HepG2 (cell line): ENCODE results near the gene FBRSL1. TPM values are rescaled to one million over a fixed set of nuclear protein-coding genes. Genes with fewer than 3 reads are reported as not detected.
"Not testable (repeated sequence)": the region's sequence is repeated elsewhere in the genome, so short reads cannot be mapped to it uniquely, and the experiment has no call there.

Source experiments
- ATAC-seq: fragments of 200-7000 bp; cut with Tn5 transposase; 3 replicates; pipeline ENCODE4 v1.9.1; 2020; ENCODE audit warnings: mild to moderate bottlenecking, moderate library complexity
- BruUV-seq: library from RNA; stranded (reverse); fragments of 400-500 nt; replicated peaks from 2 replicates; lab custom pipeline; 2021; lab: Mats Ljungman, UMichigan
- CTCF ChIA-PET: fragments of 300-600 bp; formaldehyde crosslinking; extraction: SDS; loops from one replicate; lab custom pipeline; 2021; ENCODE audit warnings: low total read pairs, inconsistent platforms, low intra/inter-chr PET ratio; lab: Yijun Ruan, JAX
- POLR2A ChIA-PET: fragments of 350-600 bp; sonication (Branson Sonifier 250); formaldehyde crosslinking; loops from one replicate; lab custom pipeline; 2020; ENCODE audit warnings: antibody characterized with exemption, inconsistent platforms; lab: Yijun Ruan, JAX
- DNase-seq: peaks from one replicate; pipeline ENCODE4 v3.0.0-alpha.2; 2015; ENCODE audit warnings: low spot score
- FAIRE-seq: peaks from 3 replicates; lab custom pipeline; 2011; peaks lifted over from hg19 to GRCh38; lab: Jason Lieb, UNC
- H2AFZ ChIP-seq: one replicate; pipeline ENCODE4 v1.6.1; 2011; ENCODE audit warnings: low read length, inconsistent platforms
- H3K27ac ChIP-seq: fragments of 300-600 bp; 3 replicates; pipeline ENCODE4 v1.8.0; 2011; ENCODE audit warnings: mixed run types, mild to moderate bottlenecking, mixed read lengths, low read length, inconsistent platforms; ENCODE audit not compliant: insufficient read depth; ENCODE audit errors: extremely low read length
- H3K27me3 ChIP-seq, 2 experiments: fragments of 200-600 bp in 1 of 2; 2 replicates in 1 of 2; 3 replicates in 1 of 2; pipeline versions ENCODE4 v1.6.0 to v1.8.0; 2011; ENCODE audit warnings: low read length in 2 of 2, mild to moderate bottlenecking in 2 of 2, moderate library complexity in 2 of 2, inconsistent platforms in 1 of 2; ENCODE audit not compliant: insufficient read depth in 2 of 2, control insufficient read depth in 1 of 2
- H3K36me3 ChIP-seq, 2 experiments: fragments of 200-600 bp in 1 of 2; replicated peaks in 1 of 2; 2 replicates in 1 of 2; 3 replicates in 1 of 2; pipeline versions ENCODE4 v1.5.1 to v1.8.0; 2011; ENCODE audit warnings: low read length in 2 of 2, inconsistent platforms in 1 of 2; ENCODE audit not compliant: insufficient read depth in 2 of 2, control insufficient read depth in 1 of 2
- H3K4me1 ChIP-seq: 2 replicates; pipeline ENCODE4 v1.5.1; 2012; ENCODE audit warnings: low read length, inconsistent platforms; ENCODE audit not compliant: insufficient read depth
- H3K4me2 ChIP-seq: 2 replicates; pipeline ENCODE4 v1.6.0; 2011; ENCODE audit warnings: low read depth, low read length, inconsistent platforms
- H3K4me3 ChIP-seq, 3 experiments: fragments of 200-600 bp in 1 of 3; sonication (generic), shearing (Covaris generic) in 1 of 3; replicated peaks in 1 of 3; 2 replicates each; pipeline ENCODE4 v1.5.1; 2011 to 2016; ENCODE audit warnings: low read length in 3 of 3, inconsistent platforms in 2 of 3, low read depth in 2 of 3, mild to moderate bottlenecking in 2 of 3, control low read depth in 1 of 3, mixed read lengths in 1 of 3; ENCODE audit not compliant: insufficient read depth in 1 of 3
- H3K79me2 ChIP-seq: one replicate; pipeline ENCODE4 v1.6.1; 2011; ENCODE audit warnings: low read length, inconsistent platforms; ENCODE audit not compliant: insufficient read depth
- H3K9ac ChIP-seq: 2 replicates; pipeline ENCODE4 v1.6.0; 2011; ENCODE audit warnings: mild to moderate bottlenecking, low read depth, low read length, inconsistent platforms; ENCODE audit not compliant: insufficient read depth
- H3K9me3 ChIP-seq: 2 replicates; pipeline ENCODE4 v1.5.1; 2012; ENCODE audit warnings: mild to moderate bottlenecking, low read length
- H4K20me1 ChIP-seq: 2 replicates; pipeline ENCODE4 v1.6.0; 2011; ENCODE audit warnings: inconsistent platforms, mild to moderate bottlenecking, low read length, moderate library complexity; ENCODE audit not compliant: insufficient read depth
- CREB1 ChIP-seq, 2 experiments: fragments of 450-650 bp in 1 of 2; IDR thresholded peaks; 2 replicates each; pipeline ENCODE4 v1.6.1; 2016 to 2017; ENCODE audit warnings: control low read depth in 1 of 2, mild to moderate bottlenecking in 1 of 2, missing compliant biosample characterization in 1 of 2, missing genetic modification characterization in 1 of 2
- FOXK2 ChIP-seq: fragments of 450-650 bp; IDR thresholded peaks from 2 replicates; pipeline ENCODE4 v1.6.1; 2016
- WGBS: methylation state at CpG from one replicate; pipeline ENCODE4 v1.1.6; 2017; ENCODE audit warnings: low lambda C conversion rate; 5-methylcytosine and 5-hydroxymethylcytosine counted together
- in situ Hi-C: cut with HindIII; loops from 2 replicates; pipeline ENCODE4 v1.10.0; 2017; ENCODE audit warnings: low pct_unique_long_range_greater_than_20kb; ENCODE audit not compliant: extremely low pct_ligation_motif_present
- intact Hi-C: fragments of 100-400 bp; cut with micrococcal nuclease; formaldehyde crosslinking; loops from one replicate; pipeline ENCODE4 v1.10.0; 2022; ENCODE audit not compliant: unreplicated experiment
- polyA plus RNA-seq, 8 experiments: library from polyadenylated mRNA; depleted of rRNA in 3 of 8; stranded (reverse) in 7 of 8; unstranded in 1 of 8; fragments of >200 nt; fragmentation: Illumina TruSeq in 4 of 8; extraction: Trizol in 4 of 8; gene quantifications; 2 replicates each; pipeline versions ENCODE4 v1.2.1 to v1.2.3, GENCODE V29; 2011 to 2016; ENCODE audit warnings: low read depth in 4 of 8, missing spikeins in 1 of 8, mixed read lengths in 1 of 8; ENCODE audit not compliant: insufficient read depth in 1 of 8
- total RNA-seq, 5 experiments: library from RNA; depleted of rRNA; stranded (reverse); fragments of >200 nt; fragmentation: Illumina TruSeq; extraction: Trizol; gene quantifications; 2 replicates each; pipeline ENCODE4 v1.2.3, GENCODE V29; 2016; ENCODE audit warnings: low read depth in 1 of 5

FBRSL1 gene
- total and polyA plus RNA-seq, 2 of the 13 experiments (the other 11 are each of a cell fraction or from before 2014, with no cell fraction given) = 3.6 to 7.9 TPM

GRCh38 chr12:132463284-132463924 lies 26.5 kb upstream of the FBRSL1 start:
- BruUV-seq; H3K4me2 ChIP-seq; H3K27ac ChIP-seq; H2AFZ ChIP-seq; H3K36me3 ChIP-seq; ATAC-seq; H3K9ac ChIP-seq; H3K9me3 ChIP-seq; intact Hi-C loops; CTCF ChIA-PET; FAIRE-seq; POLR2A ChIA-PET; in situ Hi-C loops; DNase-seq; H4K20me1 ChIP-seq; H3K79me2 ChIP-seq; H3K4me3 ChIP-seq; TF ChIP-seq CREB1 (CRISPR knock-in tag; IDR thresholded peaks at IDR 0.05): not testable (repeated sequence)
- peaks cover 24% of the 10 kb centered on the region for H3K4me1 ChIP-seq
- H3K27me3 ChIP-seq = peaks cover 9 to 65% of the 10 kb centered on the region in 2 experiments
- TF ChIP-seq FOXK2 = 0 out of 2 replicates have a peak, but pooled peaks have one; percentile 6
- TF ChIP-seq CREB1 (IDR thresholded peaks at IDR 0.05) = peak; percentile 95

GRCh38 chr12:132464304-132464703 lies 25.6 kb upstream of the FBRSL1 start:
- H3K9me3 ChIP-seq; CTCF ChIA-PET; H3K4me3 ChIP-seq; FAIRE-seq; intact Hi-C loops; H3K36me3 ChIP-seq; BruUV-seq; H3K4me2 ChIP-seq; in situ Hi-C loops; H2AFZ ChIP-seq; H3K9ac ChIP-seq; DNase-seq; H3K79me2 ChIP-seq; H4K20me1 ChIP-seq; H3K27ac ChIP-seq; ATAC-seq; POLR2A ChIA-PET; TF ChIP-seq CREB1 (CRISPR knock-in tag; IDR thresholded peaks at IDR 0.05): not testable (repeated sequence)
- H3K4me1 ChIP-seq = peaks cover 24% of the 10 kb centered on the region
- H3K27me3 ChIP-seq = peaks cover 8 to 56% of the 10 kb centered on the region in 2 experiments
- WGBS = 49% methylated on average over 5 of the region's 5 CpGs
- peak; percentile 95 for TF ChIP-seq CREB1 (IDR thresholded peaks at IDR 0.05)
